ENCODE data around the gene OOSP3. TPM values are rescaled to one million over a fixed set of nuclear protein-coding genes. Genes with fewer than 3 reads are reported as not detected.

OOSP3 gene
- not detected in 2 replicates for total RNA-seq (ENCODE audit: low replicate concordance)

DNA sequence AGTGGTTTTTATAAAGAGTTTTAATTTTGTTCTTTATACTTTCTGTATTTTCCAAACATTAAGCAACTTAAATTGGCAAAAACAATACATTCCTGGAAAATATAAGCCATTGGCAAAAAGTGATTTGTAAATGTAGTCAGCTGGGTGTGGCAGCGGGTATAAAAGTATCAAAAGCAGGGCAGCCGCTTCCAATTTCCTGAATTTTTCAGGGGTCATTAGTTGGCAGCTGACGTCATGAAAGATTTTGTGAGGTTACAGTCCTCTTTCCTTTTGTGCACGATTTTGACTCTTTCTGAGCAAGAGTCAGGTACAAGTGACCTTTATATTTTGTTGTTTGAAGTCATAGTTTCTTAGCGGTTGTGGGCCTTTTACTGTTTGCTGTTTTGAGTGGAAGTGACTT, at the start of gene OOSP3:
TSS of gene OOSP3 (plus strand) at position 208 of the 400 bp plus-strand sequence. CDS start at position 235, 27 bp downstream.

DNA sequence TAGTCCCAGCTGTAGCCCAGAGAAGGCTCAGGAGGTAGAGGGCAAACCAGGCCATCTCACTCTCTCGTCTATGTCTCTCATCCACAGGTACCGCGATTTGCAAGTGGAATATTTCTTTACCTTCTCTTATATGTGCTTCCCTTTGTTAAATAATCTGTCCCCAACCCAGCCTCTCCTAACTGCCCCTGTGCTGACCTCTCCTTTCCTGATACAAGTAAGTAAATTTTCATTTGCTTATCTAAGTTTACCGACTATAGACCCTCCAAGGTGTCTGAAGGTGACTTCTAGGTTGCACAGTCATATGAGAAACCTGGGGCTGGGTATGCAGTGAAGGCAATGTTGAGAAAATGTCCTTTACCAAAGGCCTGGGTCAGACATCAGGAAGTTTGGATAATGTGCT, 33.2 kb upstream of the OOSP3 start, which contains the start of gene CBLIF:
TSS of gene CBLIF (minus strand) at position 101 of the 400 bp plus-strand sequence. CDS start at position 55, 46 bp downstream.

DNA sequence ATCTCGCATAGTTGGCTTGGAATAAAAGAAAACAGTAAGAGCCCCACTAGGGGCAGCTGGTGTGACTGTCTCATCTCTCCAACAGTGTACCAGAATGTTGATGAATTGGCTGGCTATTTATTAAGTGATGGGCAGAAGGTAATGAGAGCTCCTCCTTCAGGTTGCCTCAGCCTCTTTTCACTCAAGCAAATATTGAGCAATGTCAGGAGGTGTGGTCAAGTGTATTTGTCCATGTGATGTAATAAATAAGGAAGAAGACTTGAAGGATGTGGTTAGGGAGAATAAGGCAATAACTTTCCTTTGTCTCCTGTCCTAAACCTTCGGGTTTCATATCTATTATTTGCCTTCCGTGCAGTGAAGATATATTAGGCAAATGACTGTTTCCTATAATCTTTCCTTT, 12.2 kb upstream of the OOSP3 start, which contains the start of gene TCN1:
TSS of gene TCN1 (minus strand) at position 91 of the 400 bp plus-strand sequence. CDS start at position 74, 17 bp downstream.

DNA sequence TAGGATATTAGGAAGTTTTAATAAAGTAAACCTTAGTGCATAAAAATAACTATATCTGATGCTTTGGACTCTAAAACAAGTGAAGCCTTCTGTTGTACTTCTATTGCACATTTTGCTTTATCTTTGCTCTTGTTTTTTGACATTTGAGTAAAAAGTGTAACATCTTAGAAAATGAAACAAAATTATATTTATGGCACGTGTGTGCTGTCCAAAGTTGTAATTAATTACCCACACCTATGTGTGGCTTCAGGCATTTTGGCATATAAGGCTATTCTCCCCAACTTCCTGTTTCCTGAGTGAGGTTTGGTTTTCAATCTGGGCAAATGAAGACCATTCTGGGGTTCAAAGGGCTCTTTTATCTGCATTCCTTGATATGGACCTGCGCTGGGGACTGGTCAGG, 59.5 kb downstream of the OOSP3 start, which contains the start of gene OOSP1:
TSS of gene OOSP1 (plus strand) at position 301 of the 400 bp plus-strand sequence. CDS start at position 324, 23 bp downstream.

Other genes starting within 250 kb of the OOSP3 start
- gene PATL1, start 209.7 kb upstream of the OOSP3 start, total RNA-seq (ENCODE audit: low replicate concordance), result 3.3 and 3.9 TPM in 2 replicates
- not detected in 2 replicates for gene OR10V1, start 164.9 kb upstream of the OOSP3 start, total RNA-seq (ENCODE audit: low replicate concordance)
- gene STX3, start 123.4 kb upstream of the OOSP3 start, total RNA-seq (ENCODE audit: low replicate concordance), result 18.5 and 18.7 TPM in 2 replicates
- 30.5 and 35.3 TPM in 2 replicates for gene MRPL16, start 68.0 kb upstream of the OOSP3 start, total RNA-seq (ENCODE audit: low replicate concordance)
- gene CBLIF, start 33.3 kb upstream of the OOSP3 start, total RNA-seq (ENCODE audit: low replicate concordance), result not detected in 2 replicates
- gene TCN1, start 12.3 kb upstream of the OOSP3 start, total RNA-seq (ENCODE audit: low replicate concordance), result not detected in 2 replicates
- not detected in 2 replicates for gene OOSP1, start 59.6 kb downstream of the OOSP3 start, total RNA-seq (ENCODE audit: low replicate concordance)
- not detected in 2 replicates for gene OOSP4A, start 85.3 kb downstream of the OOSP3 start, total RNA-seq (ENCODE audit: low replicate concordance)
- not detected in 2 replicates for gene OOSP4B, start 138.4 kb downstream of the OOSP3 start, total RNA-seq (ENCODE audit: low replicate concordance)
- not detected in 2 replicates for gene OOSP2, start 161.6 kb downstream of the OOSP3 start, total RNA-seq (ENCODE audit: low replicate concordance)
- not detected in 2 replicates for gene MS4A3, start 177.9 kb downstream of the OOSP3 start, total RNA-seq (ENCODE audit: low replicate concordance)
- not detected in 2 replicates for gene MS4A2, start 209.9 kb downstream of the OOSP3 start, total RNA-seq (ENCODE audit: low replicate concordance)